Choroid plexus epithelial cell (primary cell): Measurements from ENCODE around the gene APBB3.
A peak's percentile ranks its signal among the peaks of the same experiment; 100 is the strongest.

Experiments
- DNase-seq: peaks from one replicate; pipeline ENCODE4 v3.0.0-alpha.2; 2010; ENCODE audit warnings: low read depth
- H3K4me3 ChIP-seq: 2 replicates; pipeline ENCODE4 v1.5.1; 2011; ENCODE audit warnings: low read depth, mild to moderate bottlenecking, control low read depth, low read length, moderate library complexity
- TF ChIP-seq, protein P1 (sequence below): conservative IDR thresholded peaks from 2 replicates; pipeline ENCODE4 v1.5.1; 2011; ENCODE audit warnings: low read depth, mild to moderate bottlenecking, control low read depth, inconsistent platforms, low read length, moderate library complexity

APBB3 gene

DNA sequence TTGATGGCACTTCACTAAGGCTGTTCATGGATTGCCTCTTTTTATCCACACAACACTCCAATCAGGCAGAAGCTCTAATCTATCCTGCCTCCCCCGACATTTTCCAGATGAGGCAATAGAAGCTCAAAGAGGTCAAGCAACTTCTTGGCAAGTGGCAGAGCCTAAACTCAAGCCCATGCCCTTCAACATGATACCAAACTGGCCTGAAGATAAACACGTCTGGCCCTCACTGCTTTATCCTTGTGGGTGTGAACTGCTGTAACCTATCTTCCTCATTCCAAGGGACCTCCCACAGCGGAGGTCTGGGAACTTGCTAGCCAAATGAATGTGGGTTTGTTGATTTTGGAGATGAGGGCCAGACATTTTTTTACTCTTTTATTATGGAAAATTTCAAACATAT, 9.8 kb upstream of the APBB3 start:
- TF ChIP-seq, protein P1, sequence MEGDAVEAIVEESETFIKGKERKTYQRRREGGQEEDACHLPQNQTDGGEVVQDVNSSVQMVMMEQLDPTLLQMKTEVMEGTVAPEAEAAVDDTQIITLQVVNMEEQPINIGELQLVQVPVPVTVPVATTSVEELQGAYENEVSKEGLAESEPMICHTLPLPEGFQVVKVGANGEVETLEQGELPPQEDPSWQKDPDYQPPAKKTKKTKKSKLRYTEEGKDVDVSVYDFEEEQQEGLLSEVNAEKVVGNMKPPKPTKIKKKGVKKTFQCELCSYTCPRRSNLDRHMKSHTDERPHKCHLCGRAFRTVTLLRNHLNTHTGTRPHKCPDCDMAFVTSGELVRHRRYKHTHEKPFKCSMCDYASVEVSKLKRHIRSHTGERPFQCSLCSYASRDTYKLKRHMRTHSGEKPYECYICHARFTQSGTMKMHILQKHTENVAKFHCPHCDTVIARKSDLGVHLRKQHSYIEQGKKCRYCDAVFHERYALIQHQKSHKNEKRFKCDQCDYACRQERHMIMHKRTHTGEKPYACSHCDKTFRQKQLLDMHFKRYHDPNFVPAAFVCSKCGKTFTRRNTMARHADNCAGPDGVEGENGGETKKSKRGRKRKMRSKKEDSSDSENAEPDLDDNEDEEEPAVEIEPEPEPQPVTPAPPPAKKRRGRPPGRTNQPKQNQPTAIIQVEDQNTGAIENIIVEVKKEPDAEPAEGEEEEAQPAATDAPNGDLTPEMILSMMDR = no peak
- DNase-seq = peak; percentile 51
- no peak overlapping the region for H3K4me3 ChIP-seq

DNA sequence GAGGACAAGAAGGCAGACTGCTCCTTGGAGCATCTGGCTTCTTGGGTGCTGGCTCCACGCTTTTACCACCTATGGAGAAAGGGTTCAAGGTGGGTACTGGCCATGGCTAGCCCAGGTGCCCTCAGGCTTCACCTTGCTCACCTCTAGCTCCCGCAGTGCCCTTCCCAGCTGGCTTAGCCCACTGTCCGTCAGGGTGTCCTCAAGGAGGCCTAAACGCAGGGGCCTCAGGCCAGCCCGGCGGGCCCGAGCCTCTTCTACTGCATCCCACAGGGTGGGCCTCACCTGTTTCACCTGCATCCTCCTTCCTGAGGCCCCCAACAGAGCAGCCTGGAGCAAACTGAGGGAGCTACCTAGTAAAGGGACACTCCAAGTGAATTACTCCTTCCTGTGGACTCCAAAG, 9.3 kb upstream of the APBB3 start:
- TF ChIP-seq, protein P1 = no peak
- DNase-seq = no peak
- H3K4me3 ChIP-seq = no peak overlapping the region

DNA sequence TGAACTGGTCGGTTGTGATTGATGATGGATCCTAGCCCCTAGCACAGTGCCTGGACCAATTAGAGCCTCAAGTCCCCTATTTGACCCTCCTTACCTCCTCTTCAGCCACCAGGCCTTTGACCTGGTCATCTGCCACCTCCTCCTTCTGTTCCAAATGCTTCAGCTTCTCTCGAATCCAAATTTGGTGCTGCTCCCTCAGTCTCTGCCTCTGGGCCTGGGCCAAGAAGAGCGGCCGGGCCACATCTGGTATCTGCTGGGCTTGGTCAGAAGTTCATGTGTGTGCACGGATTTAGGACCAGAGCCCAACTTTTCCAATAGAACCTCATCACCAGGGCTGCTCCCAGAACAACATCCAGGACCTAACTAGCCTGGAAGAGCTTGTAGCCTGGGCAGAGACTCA, 6.7 kb upstream of the APBB3 start:
- DNase-seq = no peak
- H3K4me3 ChIP-seq = no peak overlapping the region
- TF ChIP-seq, protein P1 = no peak

DNA sequence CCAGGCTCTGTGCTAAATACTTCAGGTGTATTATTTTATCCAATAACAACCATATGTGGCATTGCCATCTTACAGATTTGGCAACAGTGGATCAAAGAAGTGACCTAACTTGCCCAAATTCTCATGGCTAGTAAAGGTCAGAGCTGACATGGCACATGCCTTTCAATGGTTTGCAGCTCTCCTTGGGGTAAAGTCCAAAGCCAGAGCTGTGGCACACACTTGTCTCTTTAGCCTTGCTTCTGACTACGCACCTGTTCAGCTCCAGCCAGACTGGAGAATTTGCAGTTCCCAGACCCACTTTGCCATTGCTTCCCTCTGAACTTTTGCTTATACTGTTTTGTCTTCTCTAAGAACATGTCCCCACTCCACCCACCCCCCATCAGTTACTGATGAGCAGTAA, 6.1 kb upstream of the APBB3 start:
- H3K4me3 ChIP-seq = no peak overlapping the region
- TF ChIP-seq, protein P1 = no peak
- no peak for DNase-seq

DNA sequence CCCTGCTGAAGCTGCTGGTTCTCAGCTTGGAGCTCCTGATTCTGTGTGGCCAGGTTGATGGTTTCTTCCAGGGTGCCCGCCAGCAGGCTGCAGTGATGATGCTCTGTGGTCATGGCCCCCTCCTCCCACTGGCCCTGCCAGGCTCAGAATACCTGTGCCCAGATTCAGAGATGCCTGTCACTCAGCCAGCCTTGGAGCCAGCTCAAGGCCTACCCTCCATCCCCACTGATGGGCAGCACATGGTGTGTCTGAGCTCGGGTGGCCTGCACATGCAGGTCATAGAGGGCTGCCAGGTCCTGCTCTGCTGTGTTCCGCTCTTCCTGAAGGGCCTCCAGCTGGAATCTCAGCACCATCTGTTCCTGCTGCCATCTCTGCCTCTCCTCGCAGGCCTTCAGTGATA, 5.7 kb upstream of the APBB3 start:
- no peak overlapping the region for H3K4me3 ChIP-seq
- no peak for DNase-seq
- TF ChIP-seq, protein P1 = no peak

DNA sequence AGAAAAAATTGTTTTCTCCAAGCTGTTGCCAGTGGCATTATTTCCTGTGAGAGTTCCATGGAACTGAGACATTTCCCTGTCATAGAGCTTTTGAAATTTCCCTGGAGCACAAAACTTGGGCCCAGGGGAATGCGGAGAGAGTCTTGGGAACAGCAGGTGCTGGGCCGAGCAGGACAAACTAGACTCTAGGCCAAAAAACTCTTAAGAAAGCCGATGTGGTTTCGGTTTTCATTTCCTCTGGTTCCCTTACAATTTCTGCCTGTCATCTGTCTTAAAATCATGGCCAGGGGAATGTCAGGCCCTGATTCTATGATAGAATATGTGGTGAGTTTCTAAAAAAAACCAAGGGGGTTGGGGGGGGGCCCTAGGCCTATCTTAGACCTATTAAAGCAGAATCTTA, 4.8 kb upstream of the APBB3 start:
- DNase-seq = no peak
- TF ChIP-seq, protein P1 = no peak
- no peak overlapping the region for H3K4me3 ChIP-seq

DNA sequence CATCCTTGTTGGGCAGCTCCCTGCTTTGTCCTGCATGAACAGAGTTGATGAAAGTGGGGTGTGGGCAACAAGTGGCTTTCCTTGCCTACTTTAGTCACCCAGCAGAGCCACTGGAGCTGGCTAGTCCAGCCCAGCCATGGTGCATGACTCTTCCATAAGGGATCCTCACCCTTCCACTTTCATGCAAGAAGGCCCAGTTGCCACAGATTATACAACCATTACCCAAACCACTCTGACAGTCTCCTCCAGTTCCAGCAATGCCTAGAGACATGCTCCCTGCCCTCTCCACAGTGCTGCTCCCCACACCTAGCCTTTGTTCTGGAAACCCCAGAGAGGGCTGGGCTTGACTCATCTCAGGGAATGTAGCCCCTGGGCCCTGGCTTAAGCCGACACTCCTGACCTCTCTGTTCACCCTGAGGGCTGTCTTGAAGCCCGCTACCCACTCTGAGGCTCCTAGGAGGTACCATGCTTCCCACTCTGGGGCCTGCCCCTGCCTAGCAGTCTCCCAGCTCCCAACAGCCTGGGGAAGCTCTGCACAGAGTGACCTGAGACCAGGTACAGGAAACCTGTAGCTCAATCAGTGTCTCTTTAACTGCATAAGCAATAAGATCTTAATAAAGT, 4.2 kb upstream of the APBB3 start:
- no peak overlapping the region for H3K4me3 ChIP-seq
- TF ChIP-seq, protein P1 = no peak
- DNase-seq = no peak
